Measurements from ENCODE around the gene NPAS2.

DNA sequence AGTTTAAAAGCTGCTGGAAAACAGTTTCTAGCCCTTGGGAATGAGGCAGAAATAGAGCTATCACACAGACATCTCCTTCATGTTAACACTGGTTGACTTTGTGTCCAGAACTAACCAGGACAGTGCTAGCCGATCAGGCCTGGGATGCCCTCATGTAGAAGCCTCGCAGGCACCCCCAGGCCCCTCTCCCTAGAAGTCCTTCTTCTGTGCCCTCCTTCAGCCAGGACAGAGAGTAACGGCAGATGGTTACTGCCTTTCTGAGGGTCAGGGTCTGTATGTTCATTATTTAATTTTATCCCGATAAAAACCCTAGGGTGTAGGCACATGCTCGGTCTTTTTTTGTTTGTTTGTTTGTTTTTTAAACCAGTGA lies 171.4 kb downstream of the NPAS2 start:
- TF ChIP-seq, protein P1, sequence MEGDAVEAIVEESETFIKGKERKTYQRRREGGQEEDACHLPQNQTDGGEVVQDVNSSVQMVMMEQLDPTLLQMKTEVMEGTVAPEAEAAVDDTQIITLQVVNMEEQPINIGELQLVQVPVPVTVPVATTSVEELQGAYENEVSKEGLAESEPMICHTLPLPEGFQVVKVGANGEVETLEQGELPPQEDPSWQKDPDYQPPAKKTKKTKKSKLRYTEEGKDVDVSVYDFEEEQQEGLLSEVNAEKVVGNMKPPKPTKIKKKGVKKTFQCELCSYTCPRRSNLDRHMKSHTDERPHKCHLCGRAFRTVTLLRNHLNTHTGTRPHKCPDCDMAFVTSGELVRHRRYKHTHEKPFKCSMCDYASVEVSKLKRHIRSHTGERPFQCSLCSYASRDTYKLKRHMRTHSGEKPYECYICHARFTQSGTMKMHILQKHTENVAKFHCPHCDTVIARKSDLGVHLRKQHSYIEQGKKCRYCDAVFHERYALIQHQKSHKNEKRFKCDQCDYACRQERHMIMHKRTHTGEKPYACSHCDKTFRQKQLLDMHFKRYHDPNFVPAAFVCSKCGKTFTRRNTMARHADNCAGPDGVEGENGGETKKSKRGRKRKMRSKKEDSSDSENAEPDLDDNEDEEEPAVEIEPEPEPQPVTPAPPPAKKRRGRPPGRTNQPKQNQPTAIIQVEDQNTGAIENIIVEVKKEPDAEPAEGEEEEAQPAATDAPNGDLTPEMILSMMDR (IDR thresholded peaks at IDR 0.05), result no peak
- no peak for TF ChIP-seq POLR2A (IDR thresholded peaks at IDR 0.05; ENCODE audit: low read depth)

All from esophagus muscularis mucosa (tissue), 3 donors.